NCI-H2196 treated with DMSO at 0.1 percent for 48 hours (cell line): ENCODE data around the gene GPR156.
A peak's percentile ranks its signal among the peaks of the same experiment; 100 is the strongest.

Experiments used
- DNase-seq: peaks from one replicate; lab custom pipeline; 2025; ENCODE audit not compliant: unreplicated experiment; lab: John Stamatoyannopoulos, UW

Gene GPR156

GRCh38 chr3:120198305-120198878, 86.6 kb downstream of the GPR156 start:
- peak; percentile 16 for DNase-seq

- DNase-seq = no peak
These were observed 88.2 kb downstream of the GPR156 start for GRCh38 chr3:120196812-120197211.

- DNase-seq = no peak
These were observed 88.7 kb downstream of the GPR156 start for GRCh38 chr3:120196333-120196732.

- DNase-seq = no peak
These were observed 91.5 kb downstream of the GPR156 start for GRCh38 chr3:120193554-120193953.

GRCh38 chr3:120192579-120192978, 92.4 kb downstream of the GPR156 start:
- DNase-seq = no peak

- DNase-seq = no peak
These were observed 92.9 kb downstream of the GPR156 start for GRCh38 chr3:120192159-120192558.

- no peak for DNase-seq
These were observed 102.2 kb downstream of the GPR156 start for GRCh38 chr3:120182613-120183511.

GRCh38 chr3:120181632-120182031, 103.4 kb downstream of the GPR156 start:
- DNase-seq = peak; percentile 75

- no peak for DNase-seq
These were observed 104.2 kb downstream of the GPR156 start for GRCh38 chr3:120180731-120181412.

GRCh38 chr3:120177707-120178306, 107.2 kb downstream of the GPR156 start:
- DNase-seq = no peak

- peak; percentile 98 for DNase-seq
These were observed 107.9 kb downstream of the GPR156 start for GRCh38 chr3:120177151-120177550.

- DNase-seq = no peak
These were observed 110.0 kb downstream of the GPR156 start for GRCh38 chr3:120174811-120175539.

GRCh38 chr3:120173056-120173675, 111.9 kb downstream of the GPR156 start:
- no peak for DNase-seq

- no peak for DNase-seq
These were observed 113.0 kb downstream of the GPR156 start for GRCh38 chr3:120172070-120172469.

GRCh38 chr3:120171134-120171873, 113.7 kb downstream of the GPR156 start:
- DNase-seq = peak; percentile 75

GRCh38 chr3:120170223-120170622, 114.8 kb downstream of the GPR156 start:
- peak; percentile 72 for DNase-seq

- no peak for DNase-seq
These were observed 115.6 kb downstream of the GPR156 start for GRCh38 chr3:120169407-120169806.

GRCh38 chr3:120168611-120169010, 116.4 kb downstream of the GPR156 start:
- DNase-seq = no peak

GRCh38 chr3:120168038-120168437, 117.0 kb downstream of the GPR156 start:
- DNase-seq = no peak

- no peak for DNase-seq
These were observed 117.5 kb downstream of the GPR156 start for GRCh38 chr3:120167488-120167887.
